Measurements from ENCODE around the gene INTS1. TPM values are rescaled to one million over a fixed set of nuclear protein-coding genes. Genes with fewer than 3 reads are reported as not detected.

Gene INTS1
- total RNA-seq, 4 donors from 2014 or later = 45.9 to 70.6 (median 60.3) TPM

DNA sequence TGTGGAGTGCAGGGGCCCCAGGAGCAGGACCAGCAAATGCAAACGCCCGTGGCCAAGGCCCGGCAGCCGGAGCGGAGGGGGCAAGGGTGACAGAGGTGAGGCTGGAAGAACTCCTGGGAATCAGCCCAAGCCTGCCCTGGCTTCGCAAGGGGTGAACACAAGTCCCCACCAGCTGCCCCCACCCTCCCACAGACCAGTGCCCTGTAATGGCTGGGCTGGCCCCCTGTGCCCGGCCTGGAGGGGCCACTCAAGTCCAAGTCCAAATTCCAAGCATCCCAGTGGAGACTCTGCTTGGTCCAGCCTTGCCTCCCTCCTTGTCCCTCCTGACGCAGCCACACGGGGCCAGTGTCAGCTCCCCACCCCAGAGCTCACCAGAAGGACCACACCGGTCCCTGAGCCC lies 73.0 kb downstream of the INTS1 start:
- intact Hi-C loops (cut with DNase I; ENCODE audit: low total_unique reads) = loop anchor here (5.0 kb wide), 1 partner anchor 41 kb away; no protein-coding TSS in a partner anchor
- DNase-seq (ENCODE audit: low spot score in 2 of 2) = no peak
- H3K4me3 ChIP-seq (ENCODE audit: low read depth, poor library complexity, severe bottlenecking) = no peak overlapping the region
- TF ChIP-seq, protein P1, sequence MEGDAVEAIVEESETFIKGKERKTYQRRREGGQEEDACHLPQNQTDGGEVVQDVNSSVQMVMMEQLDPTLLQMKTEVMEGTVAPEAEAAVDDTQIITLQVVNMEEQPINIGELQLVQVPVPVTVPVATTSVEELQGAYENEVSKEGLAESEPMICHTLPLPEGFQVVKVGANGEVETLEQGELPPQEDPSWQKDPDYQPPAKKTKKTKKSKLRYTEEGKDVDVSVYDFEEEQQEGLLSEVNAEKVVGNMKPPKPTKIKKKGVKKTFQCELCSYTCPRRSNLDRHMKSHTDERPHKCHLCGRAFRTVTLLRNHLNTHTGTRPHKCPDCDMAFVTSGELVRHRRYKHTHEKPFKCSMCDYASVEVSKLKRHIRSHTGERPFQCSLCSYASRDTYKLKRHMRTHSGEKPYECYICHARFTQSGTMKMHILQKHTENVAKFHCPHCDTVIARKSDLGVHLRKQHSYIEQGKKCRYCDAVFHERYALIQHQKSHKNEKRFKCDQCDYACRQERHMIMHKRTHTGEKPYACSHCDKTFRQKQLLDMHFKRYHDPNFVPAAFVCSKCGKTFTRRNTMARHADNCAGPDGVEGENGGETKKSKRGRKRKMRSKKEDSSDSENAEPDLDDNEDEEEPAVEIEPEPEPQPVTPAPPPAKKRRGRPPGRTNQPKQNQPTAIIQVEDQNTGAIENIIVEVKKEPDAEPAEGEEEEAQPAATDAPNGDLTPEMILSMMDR (IDR thresholded peaks at IDR 0.05) = no peak
- TF ChIP-seq POLR2A (IDR thresholded peaks at IDR 0.05) = no peak
- WGBS, 2 donors = 58 to 59% methylated on average over 9 to 10 of the region's 10 CpGs

DNA sequence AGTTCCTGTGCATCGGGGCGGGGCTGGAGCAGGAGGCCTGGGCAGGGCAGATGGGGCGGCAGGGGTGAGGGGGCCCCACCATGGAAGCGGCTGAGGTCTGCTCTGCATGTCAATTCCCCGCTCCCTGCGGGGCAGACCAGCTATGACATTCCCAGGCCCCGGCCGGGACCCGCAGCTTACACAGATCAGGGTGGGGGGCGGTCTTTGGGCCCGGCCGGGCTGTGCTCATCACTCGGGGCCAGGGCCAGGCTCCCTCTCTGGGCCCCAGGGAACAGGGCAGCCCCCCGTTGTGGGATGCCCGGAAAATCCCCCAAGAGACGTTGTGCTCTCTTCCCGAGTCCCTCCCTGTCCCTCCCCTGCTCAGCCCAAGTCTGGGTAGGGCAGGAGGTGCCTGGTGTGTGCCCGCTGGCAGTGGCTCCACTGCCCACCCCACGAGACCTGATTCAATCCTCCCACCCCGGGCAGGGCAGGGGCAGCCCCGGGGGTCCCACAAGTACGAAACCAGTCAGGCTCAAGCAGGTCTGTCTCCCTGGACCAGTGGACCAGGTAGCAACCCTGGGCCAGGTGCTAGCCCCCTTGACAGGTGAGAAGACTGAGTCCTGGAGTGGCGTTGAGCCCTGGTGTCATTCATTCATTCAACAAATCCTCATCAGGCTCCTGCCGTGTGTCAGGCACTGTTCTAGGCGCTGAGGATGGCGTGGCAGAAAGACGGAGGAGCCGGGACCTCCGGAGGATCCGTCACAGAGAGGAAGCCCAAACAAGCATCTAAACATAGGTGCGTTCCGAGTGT lies 73.9 kb downstream of the INTS1 start:
- no peak for DNase-seq (ENCODE audit: low spot score in 2 of 2)
- intact Hi-C loops (cut with DNase I; ENCODE audit: low total_unique reads) = loop anchor here (5.0 kb wide), 1 partner anchor 42 kb away; no protein-coding TSS in a partner anchor
- no peak overlapping the region for H3K4me3 ChIP-seq (ENCODE audit: low read depth, poor library complexity, severe bottlenecking)
- TF ChIP-seq POLR2A (IDR thresholded peaks at IDR 0.05) = no peak
- TF ChIP-seq, protein P1 (IDR thresholded peaks at IDR 0.05) = no peak
- 70 to 71% methylated on average over 18 to 27 of the region's 32 CpGs for WGBS, 2 donors

DNA sequence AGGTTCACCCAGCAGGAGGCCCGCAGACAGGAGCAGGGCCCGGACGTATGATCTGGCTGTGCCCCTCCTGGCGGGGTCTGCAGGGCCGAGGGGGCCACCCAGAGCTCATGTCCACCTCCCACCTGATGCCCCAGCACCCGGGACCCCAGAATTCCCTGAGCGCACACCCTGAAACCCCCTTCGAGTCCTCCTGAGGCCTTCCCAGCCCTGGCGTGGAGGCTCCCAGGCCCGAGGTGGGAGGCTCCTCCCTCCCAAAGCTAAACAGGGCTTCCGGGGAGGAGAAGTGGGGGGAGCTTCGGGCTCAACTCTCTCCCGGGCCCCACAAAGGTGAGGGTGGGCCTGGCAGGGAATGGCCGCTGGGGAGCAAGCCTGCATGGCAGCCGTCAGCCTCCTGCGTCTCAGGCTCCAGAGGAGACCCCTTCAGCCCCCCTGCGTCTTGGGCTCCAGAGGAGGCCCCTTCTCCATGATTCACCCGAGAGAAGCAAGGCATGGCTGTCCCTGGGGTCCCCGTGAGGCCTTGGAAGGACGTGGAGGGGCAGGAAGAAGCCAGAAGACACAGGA lies 75.2 kb downstream of the INTS1 start:
- 29 to 59% methylated on average over 2 to 9 of the region's 20 CpGs for WGBS, 2 donors
- DNase-seq (ENCODE audit: low spot score in 2 of 2) = no peak
- H3K4me3 ChIP-seq (ENCODE audit: low read depth, poor library complexity, severe bottlenecking) = no peak overlapping the region
- TF ChIP-seq, protein P1 (IDR thresholded peaks at IDR 0.05) = no peak
- TF ChIP-seq POLR2A (IDR thresholded peaks at IDR 0.05) = no peak
- intact Hi-C loops (cut with DNase I; ENCODE audit: low total_unique reads) = no loop called here

DNA sequence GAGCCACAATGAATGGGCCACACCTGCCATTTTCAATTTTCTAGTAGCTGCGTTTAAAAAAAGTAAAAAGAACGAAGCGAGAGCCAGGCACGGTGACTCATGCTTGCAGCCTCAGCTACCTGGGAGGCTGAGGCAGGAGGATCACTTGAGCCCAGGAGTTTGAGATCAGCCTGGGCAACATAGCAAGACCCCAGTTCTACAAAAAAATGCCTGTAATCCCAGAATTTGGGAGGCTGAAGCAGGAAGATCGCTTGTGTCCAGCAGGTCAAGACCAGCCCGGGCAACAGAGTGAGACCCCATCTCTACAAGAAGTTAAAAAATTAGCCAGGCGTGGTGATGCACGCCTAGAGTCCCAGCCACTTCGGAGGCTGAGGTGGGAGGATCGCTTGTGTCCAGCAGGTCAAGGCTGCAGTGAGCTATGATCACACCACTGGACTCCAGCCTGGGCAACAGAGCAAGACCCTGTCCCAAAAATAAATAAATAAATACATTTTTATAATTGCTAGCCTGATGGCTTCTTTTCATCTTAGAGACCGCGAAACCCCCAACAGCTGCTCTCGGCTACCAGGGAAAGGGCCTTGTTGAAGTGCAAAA lies 77.0 kb downstream of the INTS1 start:
- DNase-seq (ENCODE audit: low spot score in 2 of 2) = no peak
- TF ChIP-seq POLR2A (IDR thresholded peaks at IDR 0.05) = no peak
- TF ChIP-seq, protein P1 (IDR thresholded peaks at IDR 0.05) = no peak
- 83 to 90% methylated on average over 13 of the region's 13 CpGs for WGBS, 2 donors
- intact Hi-C loops (cut with DNase I; ENCODE audit: low total_unique reads) = no loop called here
- no peak overlapping the region for H3K4me3 ChIP-seq (ENCODE audit: low read depth, poor library complexity, severe bottlenecking)

DNA sequence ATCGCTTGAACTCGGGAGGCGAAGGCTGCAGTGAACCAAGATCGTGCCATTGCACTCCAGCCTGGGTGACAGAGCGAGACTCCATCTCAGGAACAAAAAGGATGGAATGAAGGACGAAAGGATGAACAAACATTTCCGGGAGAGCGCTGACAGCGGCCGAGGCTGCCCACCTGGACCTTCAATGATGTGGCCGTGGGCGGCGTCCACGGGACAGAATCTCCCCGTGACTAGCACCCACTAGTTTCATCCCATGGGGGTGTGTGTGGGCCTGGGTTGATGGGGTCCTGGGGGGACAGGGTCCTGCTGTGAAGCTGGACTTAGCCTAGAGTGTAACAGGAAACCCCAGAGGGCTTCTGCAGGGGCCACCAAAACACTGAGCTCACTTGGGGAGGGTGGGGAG lies 77.7 kb downstream of the INTS1 start:
- no peak for DNase-seq (ENCODE audit: low spot score in 2 of 2)
- intact Hi-C loops (cut with DNase I; ENCODE audit: low total_unique reads) = no loop called here
- WGBS, 2 donors = 92 to 93% methylated on average over 15 of the region's 15 CpGs
- no peak for TF ChIP-seq POLR2A (IDR thresholded peaks at IDR 0.05)
- TF ChIP-seq, protein P1 (IDR thresholded peaks at IDR 0.05) = no peak
- no peak overlapping the region for H3K4me3 ChIP-seq (ENCODE audit: low read depth, poor library complexity, severe bottlenecking)
